Muscle of leg (tissue), 11 donors: ENCODE data around the gene SHANK2. TPM values are rescaled to one million over a fixed set of nuclear protein-coding genes. Genes with fewer than 3 reads are reported as not detected.

Experiments
- DNase-seq: peaks from one replicate; pipeline ENCODE4 v3.0.0; 2013
- H3K27ac ChIP-seq: one replicate; pipeline ENCODE4 v1.5.1; 2013; ENCODE audit warnings: mild to moderate bottlenecking, low read length, control low read depth
- H3K27me3 ChIP-seq: one replicate; pipeline ENCODE4 v1.6.1; 2013; ENCODE audit warnings: low read length; ENCODE audit not compliant: control insufficient read depth, insufficient read depth
- H3K36me3 ChIP-seq: one replicate; pipeline ENCODE4 v1.6.1; 2013; ENCODE audit warnings: low read length; ENCODE audit not compliant: control insufficient read depth, insufficient read depth
- H3K4me1 ChIP-seq: one replicate; pipeline ENCODE4 v1.6.1; 2013; ENCODE audit warnings: low read length; ENCODE audit not compliant: control insufficient read depth, insufficient read depth
- H3K4me3 ChIP-seq: one replicate; pipeline ENCODE4 v1.5.1; 2013; ENCODE audit warnings: low read length, control low read depth
- H3K9me3 ChIP-seq: replicated peaks from 2 replicates; pipeline ENCODE4 v1.6.1; 2013; ENCODE audit warnings: low read depth, low read length; ENCODE audit not compliant: control insufficient read depth
- WGBS: methylation state at CpG from one replicate; pipeline ENCODE4 v1.1.5; 2013; ENCODE audit warnings: missing lambda C conversion rate; ENCODE audit not compliant: insufficient coverage; 5-methylcytosine and 5-hydroxymethylcytosine counted together
- polyA plus RNA-seq, 8 donors: library from polyadenylated mRNA; unstranded; fragments of 120-200 nt; gene quantifications; one replicate each; pipeline versions ENCODE4 v1.2.1 to v1.2.3, GENCODE V29; 2013; ENCODE audit warnings: inconsistent platforms in 1 of 8, low replicate concordance in 1 of 8; ENCODE audit not compliant: insufficient read length in 8 of 8, insufficient read depth in 1 of 8
- total RNA-seq: library from RNA; stranded (reverse); fragments of 120-200 nt; gene quantifications from one replicate; pipeline ENCODE4 v1.2.4, GENCODE V29; 2013

Gene SHANK2
- total and polyA plus RNA-seq, 9 donors = 1.1 to 3.5 (median 1.5) TPM

DNA sequence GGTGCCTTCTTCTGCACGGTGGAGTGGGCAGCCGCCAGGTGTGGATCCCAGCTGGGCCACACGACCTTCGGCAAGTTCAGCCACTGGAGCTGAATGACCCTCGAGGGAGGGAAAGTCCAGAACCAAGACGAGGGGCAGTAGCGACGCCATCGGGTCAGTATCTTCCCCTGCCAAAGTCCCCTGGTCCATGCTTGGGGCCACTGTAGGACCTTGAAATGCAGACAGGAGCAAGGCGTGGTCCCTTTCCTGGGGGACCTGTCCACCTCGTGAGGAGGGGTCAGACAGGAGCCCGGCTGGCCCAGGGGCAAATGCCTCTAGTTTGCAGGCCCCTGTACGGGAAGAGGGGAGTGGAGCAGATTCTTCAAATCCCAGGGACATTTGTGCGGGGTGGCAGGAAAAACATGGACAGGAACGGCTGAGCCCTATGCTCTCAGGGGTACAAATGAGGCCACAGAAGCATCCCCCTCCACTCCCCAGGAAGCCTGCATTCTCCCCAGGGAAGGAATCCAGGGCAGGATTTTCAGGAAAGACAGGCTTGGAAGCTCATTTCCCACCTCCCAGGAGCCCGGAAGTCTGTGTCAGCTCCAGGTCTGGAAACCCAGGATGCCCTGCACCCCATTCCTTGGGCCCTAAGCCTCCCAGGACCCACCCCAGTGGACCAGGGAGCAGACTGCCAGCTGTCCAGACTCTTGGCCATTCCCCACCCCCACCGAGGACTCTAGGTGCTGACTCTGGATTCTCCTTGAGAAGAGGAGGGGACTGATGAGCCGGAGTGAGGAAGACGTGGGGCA, 6.6 kb downstream of the SHANK2 start:
- Histone ChIP-seq H3K36me3 (no peaks in the 10 kb centered on the region), H3K27me3 (peaks cover 45% of the 10 kb centered on the region), H3K4me3 (no peak overlapping the region), H3K4me1 (peaks cover 26% of the 10 kb centered on the region), H3K9me3 (no peaks in the 10 kb centered on the region), H3K27ac (no peak overlapping the region)
- WGBS = 58% methylated on average over 13 of the region's 19 CpGs
- DNase-seq = no peak

DNA sequence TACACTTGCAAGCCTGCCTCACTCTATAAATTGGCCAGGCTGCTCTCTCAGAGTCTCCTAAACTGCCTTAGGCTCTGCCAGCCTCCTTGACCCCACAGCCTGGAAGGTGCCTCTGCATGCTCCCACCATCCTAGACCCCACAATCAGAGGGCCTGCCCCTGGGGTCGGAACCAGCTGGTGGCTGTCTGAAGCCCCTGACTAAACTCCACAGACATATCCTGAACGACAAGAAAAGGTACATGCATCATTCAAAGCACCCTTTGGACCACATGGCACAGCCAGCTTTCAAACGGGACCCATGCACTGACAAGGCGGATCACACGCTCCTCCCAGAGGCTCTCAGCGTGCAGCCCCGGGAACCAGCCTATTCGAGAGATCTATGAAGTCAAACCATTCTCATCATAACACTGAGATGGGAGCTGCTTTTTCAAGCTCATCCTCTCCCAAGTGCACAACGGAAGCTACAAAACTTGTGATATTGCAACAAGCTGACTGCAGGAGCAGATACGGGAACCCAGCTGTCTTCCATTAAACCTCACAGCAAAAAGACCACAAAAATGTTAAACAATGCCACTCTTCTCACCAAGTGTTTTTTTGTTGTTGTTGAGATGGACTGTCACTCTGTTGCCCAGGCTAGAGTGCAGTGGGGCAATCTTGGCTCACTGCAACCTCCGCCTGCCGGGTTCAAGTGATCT, 8.1 kb downstream of the SHANK2 start:
- no peak for DNase-seq
- H3K36me3 ChIP-seq = no peaks in the 10 kb centered on the region
- H3K4me1 ChIP-seq = peaks cover 26% of the 10 kb centered on the region
- peaks cover 35% of the 10 kb centered on the region for H3K27me3 ChIP-seq
- no peak overlapping the region for H3K27ac ChIP-seq
- 71% methylated on average over 11 of the region's 12 CpGs for WGBS
- no peaks in the 10 kb centered on the region for H3K9me3 ChIP-seq
- H3K4me3 ChIP-seq = no peak overlapping the region

DNA sequence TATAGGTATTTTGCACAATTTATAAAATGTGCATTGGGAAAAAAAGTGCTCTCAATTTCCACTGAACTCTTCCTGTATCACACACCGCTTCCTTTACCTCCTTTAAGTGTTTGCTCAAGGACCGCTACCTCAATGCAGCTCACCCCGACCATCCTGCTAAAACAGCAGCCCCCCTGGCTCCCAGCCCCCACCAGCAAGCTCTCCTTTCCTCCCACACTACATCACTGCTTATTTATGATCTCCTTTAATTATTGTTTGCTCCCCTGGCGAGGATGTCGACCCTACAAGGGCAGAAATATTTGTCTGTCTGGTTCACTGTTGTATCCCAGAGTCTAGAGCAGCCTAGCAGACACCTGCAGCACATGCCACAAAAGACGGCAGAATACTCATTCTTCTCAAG, 10.0 kb downstream of the SHANK2 start:
- H3K36me3 ChIP-seq = no peaks in the 10 kb centered on the region
- H3K27me3 ChIP-seq = peaks cover 19% of the 10 kb centered on the region
- H3K27ac ChIP-seq = no peak overlapping the region
- DNase-seq = no peak
- H3K9me3 ChIP-seq = no peaks in the 10 kb centered on the region
- H3K4me3 ChIP-seq = no peak overlapping the region
- peaks cover 14% of the 10 kb centered on the region for H3K4me1 ChIP-seq
- WGBS = 71% methylated on average over 4 of the region's 6 CpGs

DNA sequence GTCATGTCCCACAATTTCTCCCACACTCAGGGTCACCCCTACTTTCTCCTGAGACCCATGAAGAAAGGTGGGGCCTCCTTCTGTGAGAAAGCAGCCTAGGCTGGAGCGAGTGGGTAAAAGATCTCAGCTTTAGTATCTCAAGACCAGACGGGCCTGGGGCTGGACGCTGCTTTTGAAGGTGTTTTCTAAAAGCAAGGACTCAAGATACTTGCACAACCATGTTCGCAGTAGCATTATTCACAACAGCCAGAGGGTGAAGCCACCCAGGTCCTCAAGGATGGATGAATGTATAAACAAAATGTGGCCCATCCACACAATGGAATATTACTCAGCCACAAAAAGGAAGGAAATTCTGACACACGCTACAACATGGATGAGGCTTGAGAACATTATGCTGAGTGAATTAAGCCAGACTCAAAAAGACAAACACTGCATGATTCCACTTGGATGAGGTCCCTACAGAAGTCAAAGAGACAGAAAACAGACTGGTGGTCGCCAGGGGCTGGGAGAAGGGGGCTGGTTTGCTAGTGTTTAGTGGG, 10.6 kb downstream of the SHANK2 start:
- peaks cover 19% of the 10 kb centered on the region for H3K27me3 ChIP-seq

DNA sequence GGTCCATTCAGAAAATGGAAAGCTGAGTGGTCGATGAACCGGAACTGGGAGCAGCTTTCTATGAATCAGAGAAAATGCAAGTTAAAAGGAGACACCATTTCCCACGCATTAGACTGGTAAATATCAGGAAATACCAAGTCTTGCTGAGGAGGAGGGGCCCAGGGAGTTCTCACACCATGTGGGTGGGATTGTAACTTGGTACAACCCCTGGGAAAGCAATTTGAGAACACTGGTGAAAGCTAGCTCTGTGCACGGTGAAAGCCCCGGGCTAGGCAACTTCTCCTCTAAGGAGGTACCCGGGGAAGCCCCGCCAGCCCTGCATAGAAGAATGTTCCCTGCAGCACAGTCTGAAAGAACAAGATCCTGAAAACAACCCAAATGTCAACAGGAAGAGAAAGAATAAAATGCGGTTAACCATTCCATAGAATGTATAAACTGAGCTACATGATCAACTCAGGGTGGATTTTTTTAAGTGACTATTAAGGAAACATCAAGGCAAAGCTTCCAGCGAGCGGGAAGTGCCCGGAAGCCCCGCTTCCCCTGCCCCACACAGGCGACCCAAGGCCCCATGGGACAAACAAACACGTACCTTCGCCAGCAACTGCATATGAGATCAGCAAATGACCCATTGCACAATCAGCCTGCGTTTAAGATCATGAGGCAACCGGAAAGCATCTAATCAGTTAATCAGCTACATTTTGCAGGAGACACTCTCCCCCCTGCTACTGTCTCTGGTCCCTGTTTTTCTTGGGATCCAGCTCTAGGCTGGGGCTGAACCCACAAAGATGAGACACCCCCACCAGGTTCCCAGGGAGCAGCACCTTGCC, 11.3 kb downstream of the SHANK2 start:
- Histone ChIP-seq H3K36me3 (no peaks in the 10 kb centered on the region), H3K27me3 (peaks cover 19% of the 10 kb centered on the region), H3K27ac (no peak overlapping the region), H3K4me3 (no peak overlapping the region), H3K4me1 (peaks cover 13% of the 10 kb centered on the region), H3K9me3 (no peaks in the 10 kb centered on the region)
- peak; percentile 43 for DNase-seq
- WGBS = 5% methylated on average over 10 of the region's 17 CpGs

More for the DNA sequence above, 10.6 kb downstream of the SHANK2 start:
- H3K36me3 ChIP-seq = no peaks in the 10 kb centered on the region
- H3K4me3 ChIP-seq = no peak overlapping the region
- WGBS = 67% methylated on average over 3 of the region's 6 CpGs
- no peak overlapping the region for H3K27ac ChIP-seq
- peaks cover 13% of the 10 kb centered on the region for H3K4me1 ChIP-seq
- H3K9me3 ChIP-seq = no peaks in the 10 kb centered on the region
- DNase-seq = no peak

DNA sequence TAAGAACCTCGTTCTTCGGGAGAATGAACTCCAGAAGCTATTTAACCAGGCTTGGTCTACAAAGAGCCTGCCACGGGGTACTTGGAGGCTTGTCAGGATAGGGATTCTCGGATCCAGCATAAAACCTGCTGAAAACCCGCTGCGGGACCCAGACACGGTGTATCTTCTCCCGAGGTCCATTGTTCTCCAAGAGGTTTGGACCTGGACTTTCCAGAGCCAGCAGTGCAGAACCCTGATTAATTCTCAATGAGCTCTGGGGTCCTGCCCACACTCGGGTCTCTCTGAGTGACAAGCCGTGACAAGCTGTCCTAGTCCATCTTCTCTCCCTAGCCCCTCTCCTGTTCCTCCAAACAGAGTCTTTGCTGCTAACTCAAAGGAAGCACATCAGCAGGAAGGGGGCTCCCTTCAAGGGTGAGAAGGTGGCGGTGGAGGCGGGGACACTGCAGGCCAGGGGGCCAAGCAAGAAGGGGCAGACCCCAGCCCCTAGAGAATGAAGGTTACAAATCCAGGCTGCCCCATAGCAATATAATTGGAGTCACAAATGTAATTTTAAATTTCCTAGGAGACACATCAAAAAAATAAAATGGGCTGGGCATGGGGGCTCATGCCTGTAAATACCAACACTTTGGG, 12.2 kb downstream of the SHANK2 start:
- WGBS = 91% methylated on average over 8 of the region's 12 CpGs
- Histone ChIP-seq H3K4me1 (peaks cover 13% of the 10 kb centered on the region), H3K27ac (no peak overlapping the region), H3K9me3 (no peaks in the 10 kb centered on the region), H3K36me3 (no peaks in the 10 kb centered on the region), H3K27me3 (peaks cover 14% of the 10 kb centered on the region), H3K4me3 (no peak overlapping the region)
- DNase-seq = no peak

DNA sequence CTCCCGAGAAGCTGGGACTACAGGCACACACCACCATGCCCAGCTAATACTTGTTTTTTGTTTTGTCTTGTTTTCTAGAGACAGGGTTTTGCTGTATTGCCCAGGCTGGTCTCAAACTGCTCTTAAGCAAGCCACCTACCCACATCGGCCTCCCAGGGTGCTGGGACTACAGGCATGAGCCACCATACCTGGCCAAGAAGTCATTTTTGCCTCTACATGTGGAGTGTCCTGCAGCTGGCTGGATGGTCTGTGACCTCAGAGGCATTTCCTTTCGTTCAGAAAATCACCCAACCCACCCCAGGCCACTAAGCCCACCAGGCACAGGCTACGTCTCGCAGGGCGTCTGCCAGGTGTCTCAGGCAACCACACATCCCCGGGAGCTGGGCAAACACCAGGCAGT, 12.8 kb downstream of the SHANK2 start:
- WGBS = 54% methylated on average over 5 of the region's 7 CpGs
- H3K27ac ChIP-seq = no peak overlapping the region
- no peaks in the 10 kb centered on the region for H3K9me3 ChIP-seq
- peaks cover 13% of the 10 kb centered on the region for H3K4me1 ChIP-seq
- no peak overlapping the region for H3K4me3 ChIP-seq
- peaks cover 14% of the 10 kb centered on the region for H3K27me3 ChIP-seq
- no peaks in the 10 kb centered on the region for H3K36me3 ChIP-seq
- no peak for DNase-seq

DNA sequence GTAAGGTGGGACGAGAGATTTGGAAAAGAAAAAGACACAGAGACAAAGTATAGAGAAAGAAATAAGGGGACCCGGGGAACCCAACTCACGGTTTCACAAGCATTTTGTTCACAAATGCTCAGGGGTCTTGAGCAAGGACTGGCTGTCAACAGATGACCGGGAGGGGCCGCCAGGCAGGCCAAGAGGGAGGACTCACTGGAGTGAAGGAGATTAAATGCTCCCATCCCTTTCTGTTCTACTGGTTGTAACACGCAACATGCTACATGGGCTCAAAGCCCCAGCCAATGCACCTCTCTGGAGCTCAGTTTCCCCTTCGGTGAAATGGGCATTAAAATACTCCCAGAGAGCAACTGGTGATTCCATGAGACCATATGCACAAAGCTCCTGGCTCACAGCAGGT, 13.4 kb downstream of the SHANK2 start:
- H3K9me3 ChIP-seq = no peaks in the 10 kb centered on the region
- DNase-seq = no peak
- H3K27ac ChIP-seq = no peak overlapping the region
- peaks cover 9% of the 10 kb centered on the region for H3K27me3 ChIP-seq
- WGBS = 73% methylated on average over 4 of the region's 7 CpGs
- H3K4me3 ChIP-seq = no peak overlapping the region
- H3K36me3 ChIP-seq = no peaks in the 10 kb centered on the region
- H3K4me1 ChIP-seq = peaks cover 13% of the 10 kb centered on the region

DNA sequence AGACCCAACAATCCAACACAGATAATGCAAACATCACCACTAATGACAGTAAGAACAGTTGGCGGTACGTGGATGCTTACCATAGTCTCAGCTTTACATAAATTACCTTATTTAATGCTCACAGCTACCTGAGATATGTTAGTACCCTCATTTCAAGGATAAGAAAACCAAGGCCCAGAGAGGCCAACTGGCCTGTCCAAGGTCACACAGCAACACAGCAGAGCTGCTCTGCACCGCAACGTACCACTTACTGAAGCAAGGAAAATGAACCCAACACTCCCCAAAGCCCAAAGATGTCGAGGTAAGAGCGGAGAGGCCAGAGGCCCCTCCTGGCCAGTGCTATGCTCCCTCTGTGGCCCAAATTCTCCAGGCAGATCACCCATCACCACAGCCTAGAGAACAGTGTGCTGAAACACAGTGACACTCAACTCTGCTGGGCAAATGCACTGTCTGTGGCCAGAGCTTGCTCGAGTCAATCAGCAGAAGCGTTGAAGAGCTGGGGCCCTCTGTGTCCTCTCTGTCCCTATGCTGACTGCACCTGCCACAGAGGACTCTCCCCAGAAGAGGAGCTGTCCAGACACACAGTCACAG, 14.0 kb downstream of the SHANK2 start:
- no peak overlapping the region for H3K4me3 ChIP-seq
- no peak overlapping the region for H3K27ac ChIP-seq
- no peaks in the 10 kb centered on the region for H3K36me3 ChIP-seq
- no peak for DNase-seq
- peaks cover 13% of the 10 kb centered on the region for H3K4me1 ChIP-seq
- whole genome bisulfite sequencing = 100% methylated on average over 4 of the region's 8 CpGs
- H3K27me3 ChIP-seq = peaks cover 9% of the 10 kb centered on the region
- H3K9me3 ChIP-seq = no peaks in the 10 kb centered on the region
